Measurements from ENCODE around the gene KRTAP10-1.

KRTAP10-1 gene

DNA sequence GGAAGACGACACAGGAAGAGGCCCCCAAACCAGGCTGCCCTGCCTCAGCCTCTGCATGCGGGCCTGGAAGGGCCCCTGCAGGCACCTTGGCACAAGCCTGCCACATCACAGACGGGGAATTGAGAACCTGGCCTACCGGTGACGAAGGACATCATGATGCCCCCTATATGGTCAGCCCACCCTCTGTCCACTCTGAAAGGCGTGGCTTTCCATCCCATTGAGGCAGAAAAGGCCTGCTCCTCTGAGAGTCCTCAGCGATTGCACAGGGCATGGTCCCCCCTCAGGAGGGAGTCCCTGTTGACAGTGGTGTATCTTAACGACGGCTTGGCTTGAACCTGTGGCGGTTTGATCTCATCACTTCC is 11.4 kb downstream of the KRTAP10-1 start:
- no peak for FAIRE-seq
- DNase-seq (ENCODE audit: low spot score), result no peak

DNA sequence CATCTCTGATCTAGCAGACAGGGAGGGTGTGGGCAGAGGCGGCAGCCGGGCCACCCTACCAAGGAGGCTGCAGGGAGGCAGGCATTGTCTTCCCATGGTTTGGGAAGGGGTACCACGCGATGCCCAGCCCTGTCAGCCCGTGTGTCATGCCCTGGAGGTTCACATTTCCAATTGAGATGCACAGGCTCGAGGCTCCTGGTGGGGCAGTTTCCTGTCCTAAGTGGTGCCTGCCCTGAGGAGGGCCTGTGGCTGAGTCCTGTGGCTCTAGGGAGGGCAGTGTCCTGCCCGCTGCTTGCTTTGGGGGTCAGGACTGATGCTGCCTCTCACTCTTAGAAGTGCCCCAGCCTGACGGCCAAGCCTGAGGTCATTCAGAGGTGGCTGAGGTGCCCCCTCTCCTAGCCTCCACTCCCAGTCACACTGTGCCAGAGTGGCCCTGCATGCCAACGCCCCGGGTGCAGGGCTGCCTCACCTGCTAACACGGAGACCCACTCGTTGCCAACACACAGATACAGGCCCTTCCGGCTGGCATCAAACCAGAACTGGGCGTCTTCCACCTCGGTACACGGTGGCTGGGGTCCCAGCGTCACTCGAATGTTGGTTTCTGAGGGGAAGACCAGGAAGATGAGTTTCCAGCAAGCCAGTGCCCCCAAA is 11.9 kb downstream of the KRTAP10-1 start:
- no peak for DNase-seq (ENCODE audit: low spot score)
- no peak for FAIRE-seq

DNA sequence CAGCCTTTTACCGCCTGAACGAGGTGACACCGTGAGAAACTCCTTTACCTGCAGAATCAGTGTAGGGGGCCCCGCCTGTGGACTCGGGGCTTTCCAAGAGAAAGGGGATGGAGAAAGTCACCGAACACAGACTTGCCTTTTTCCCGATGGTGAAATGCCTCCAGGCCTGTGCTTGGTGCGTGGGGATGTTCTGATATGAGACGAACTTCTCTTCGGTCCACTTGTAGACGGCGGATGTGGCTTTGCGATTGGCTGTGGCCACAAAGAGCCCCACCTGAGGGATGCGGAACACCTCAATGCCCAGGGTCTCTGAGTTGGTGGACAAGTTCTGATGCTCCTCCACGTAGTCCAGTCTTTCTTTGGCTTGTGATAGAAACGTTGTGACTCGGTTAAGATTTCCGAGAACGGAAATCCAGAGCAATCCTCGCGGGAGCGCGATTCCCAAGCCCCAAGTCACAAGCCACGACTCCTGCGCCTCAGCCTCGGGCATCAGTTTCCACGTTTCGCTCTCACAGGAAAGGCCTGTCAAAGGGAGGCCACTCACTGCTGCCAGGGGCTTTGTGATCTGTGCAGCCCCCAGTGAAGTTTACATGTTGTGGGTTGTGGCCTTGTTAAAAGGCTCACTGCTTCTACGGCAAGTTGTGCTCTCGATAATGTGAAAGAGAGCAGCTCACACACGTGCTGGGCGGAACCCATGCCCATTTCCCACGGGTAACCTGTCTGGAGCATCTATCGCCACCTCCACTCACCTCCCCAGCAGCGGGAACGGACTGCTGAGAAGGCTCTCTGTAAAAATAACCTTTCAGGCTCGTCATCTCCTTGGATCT is 12.6 kb downstream of the KRTAP10-1 start:
- FAIRE-seq (no peak), DNase-seq (ENCODE audit: low spot score) (no peak)

DNA sequence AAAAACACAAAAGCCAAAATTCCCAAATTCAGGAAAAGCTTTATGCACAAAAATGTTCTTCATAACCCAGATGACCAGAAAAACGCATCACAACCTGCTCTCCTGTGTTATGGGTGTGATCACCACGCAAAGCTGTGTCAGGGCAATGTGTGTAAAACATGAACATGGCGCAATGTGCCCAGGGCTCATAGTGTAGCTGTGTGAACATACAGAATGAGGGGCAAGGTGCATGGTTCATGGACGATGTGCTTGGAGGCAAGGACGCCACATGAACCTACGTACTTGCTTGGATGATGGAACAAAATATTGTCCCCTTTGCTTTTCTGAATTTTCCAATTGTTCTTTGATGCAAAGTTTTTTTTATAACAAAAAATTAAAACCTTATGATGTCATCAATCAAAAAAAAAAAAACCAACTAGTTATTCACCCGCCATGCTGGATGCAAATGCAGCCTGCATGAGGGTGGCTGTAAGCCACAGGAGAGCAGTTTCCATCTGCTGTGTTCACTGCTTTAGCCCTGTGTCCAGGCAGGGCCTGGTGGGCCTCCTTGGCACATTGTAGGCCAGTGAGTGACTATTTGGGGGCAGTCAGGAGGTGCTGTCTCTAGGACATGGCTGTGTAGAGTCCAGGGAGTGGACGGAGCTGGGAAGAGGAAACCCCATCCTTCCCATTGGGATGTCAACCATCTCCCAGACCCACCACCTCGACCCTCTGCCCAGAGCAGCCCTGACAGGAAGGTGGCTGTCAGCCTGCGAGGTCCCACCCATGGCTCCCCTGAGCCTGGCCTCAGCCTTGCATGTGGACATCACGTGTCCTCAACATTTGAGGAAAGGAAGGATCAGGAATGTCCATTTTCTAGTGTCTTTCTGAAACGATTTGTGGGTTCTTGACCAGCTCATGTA is 13.6 kb downstream of the KRTAP10-1 start:
- DNase-seq (ENCODE audit: low spot score), result no peak
- no peak for FAIRE-seq

DNA sequence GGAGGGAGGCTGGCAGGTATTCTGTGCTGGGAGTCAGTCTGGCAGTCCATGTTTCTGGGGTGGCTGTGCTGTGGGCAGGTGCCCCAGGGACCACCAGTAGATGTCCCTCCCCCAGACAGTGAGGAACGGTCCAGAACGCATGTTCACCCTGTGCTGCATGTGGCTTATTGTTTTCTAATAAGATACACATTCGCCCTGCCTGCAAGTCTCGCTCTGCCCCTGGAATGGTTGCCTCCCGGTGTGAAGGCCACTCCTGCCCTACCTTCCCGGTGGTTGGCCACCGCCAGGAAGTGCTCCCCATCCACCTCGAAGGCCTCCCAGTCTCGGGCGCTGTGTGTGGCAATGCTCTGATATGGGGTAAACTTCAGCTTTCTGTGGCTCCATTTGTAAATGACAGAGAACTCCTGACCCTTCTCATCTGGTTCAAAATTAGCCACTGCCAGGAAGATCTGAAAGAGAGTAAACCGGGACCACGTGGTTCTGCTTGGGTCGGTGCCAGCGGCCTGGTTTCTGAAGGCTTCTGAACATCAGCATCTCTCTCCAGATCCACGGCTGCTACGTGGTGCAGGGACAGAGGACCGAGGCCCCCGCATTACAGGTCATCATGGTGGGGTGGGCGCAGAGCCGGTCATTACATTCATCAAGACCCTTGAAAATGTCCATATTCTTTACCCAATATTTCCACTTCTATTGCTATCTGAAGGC is 14.5 kb downstream of the KRTAP10-1 start:
- no peak for FAIRE-seq
- DNase-seq (ENCODE audit: low spot score), result no peak

DNA sequence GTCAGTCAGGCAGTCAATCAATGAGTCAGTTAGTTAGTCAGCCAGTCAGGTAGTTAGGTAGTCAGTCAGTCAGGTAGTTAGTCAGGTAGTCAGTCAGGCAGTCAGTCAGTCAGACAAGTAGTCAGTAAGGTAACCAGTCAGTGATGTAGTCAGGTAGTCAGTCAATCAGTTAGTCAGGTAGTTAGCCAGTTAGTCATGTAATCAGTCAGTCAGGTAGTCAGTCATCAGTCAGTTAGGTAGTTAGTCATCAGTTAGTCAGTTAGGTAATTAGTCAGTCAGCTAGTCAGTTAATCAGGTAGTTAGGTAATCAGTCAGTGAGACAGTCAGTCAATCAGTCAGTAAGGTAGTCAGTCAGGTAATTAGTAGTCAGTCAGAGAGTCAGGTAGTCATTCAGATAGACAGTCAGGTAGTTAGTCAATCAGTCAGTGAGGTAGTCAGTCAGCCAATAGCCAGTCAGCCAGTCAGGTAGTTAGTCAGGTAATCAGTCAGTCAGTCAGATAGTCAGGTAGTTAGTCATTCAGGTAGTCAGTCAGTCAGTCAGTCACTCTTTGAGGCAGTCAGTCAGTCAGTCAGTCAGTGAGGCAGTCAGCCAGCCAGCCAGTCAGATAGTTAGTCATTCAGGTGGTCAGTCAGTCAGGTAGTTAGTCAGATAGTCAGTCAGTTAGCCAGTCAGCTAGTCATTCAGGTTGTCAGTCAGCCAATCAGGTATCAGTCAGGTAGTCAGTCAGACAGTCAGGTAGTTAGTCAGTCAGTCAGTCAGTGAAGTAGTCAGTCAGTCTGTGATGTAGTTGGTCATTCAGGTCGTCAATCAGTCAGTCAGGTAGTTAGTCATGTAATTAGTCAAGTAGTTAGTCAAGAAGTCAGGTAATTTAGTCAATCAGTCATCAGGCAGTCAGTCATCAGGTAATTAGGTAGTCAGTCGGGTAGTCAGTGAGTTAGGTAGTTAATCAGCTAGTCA is 15.3 kb downstream of the KRTAP10-1 start:
- FAIRE-seq, result no peak
- DNase-seq (ENCODE audit: low spot score), result no peak

DNA sequence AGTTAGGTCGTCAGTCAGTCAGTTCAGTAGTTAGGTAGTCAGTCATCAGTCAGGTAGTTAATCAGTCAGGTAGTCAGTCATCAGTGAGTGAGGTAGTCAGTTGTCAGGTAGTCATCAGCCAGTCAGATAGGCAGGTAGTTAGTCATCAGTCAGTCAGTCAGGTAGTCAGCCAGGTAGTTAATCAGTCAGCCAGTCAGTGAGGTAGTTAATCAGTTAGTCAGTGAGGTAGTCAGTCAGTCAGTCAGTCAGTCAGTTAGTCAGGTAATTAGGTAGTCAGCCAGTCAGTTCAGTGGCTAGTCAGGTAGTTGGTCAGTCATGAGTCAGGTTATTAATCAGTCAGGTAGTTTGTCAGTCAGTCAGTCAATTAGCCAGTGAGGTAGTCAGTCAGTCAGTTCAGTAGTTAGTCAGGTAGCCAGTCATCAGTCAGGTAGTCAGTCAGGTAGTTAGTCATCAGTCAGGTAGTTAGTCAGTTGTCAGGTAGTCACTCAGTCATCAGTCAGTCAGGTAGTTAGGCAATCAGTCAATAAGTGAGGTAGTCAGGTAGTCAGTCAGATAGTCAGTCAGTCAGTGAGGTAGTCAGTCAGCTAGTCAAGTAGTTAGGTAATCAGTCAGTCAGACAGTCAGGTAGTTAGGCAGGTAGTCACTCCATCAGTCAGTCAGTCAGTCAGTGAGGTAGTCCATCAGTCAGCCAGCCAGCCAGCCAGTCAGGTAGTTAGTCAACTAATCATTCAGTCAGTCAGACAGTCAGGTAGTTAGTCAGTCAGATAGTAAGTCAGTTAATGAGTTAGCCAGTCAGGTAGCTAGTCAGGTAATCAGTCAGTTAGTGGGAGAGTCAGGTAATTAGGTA is 16.2 kb downstream of the KRTAP10-1 start:
- FAIRE-seq, result no peak
- DNase-seq (ENCODE audit: low spot score), result no peak

DNA sequence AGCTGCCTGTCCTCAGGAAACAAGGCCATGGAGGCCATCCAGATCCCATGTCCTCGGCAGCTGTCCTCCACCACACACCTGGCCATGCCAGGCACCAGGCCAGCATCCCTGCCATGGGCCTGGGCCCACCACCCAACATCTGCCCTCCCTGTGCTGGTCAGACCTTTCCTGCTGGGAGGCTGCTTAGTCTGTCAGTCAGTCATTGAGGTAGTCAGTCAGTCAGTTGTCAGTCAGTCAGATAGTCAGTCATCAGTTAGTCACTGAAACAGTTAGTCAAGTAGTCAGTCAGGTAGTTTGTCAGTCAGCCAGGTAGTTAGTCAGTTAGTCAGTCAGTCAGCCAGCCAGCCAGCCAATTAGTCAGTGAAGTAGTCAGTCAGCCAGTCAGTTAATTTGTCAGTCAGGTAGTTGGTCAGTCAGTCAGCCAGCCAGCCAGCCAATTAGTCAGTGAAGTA is 17.2 kb downstream of the KRTAP10-1 start:
- DNase-seq (ENCODE audit: low spot score) (no peak), FAIRE-seq (no peak)

DNA sequence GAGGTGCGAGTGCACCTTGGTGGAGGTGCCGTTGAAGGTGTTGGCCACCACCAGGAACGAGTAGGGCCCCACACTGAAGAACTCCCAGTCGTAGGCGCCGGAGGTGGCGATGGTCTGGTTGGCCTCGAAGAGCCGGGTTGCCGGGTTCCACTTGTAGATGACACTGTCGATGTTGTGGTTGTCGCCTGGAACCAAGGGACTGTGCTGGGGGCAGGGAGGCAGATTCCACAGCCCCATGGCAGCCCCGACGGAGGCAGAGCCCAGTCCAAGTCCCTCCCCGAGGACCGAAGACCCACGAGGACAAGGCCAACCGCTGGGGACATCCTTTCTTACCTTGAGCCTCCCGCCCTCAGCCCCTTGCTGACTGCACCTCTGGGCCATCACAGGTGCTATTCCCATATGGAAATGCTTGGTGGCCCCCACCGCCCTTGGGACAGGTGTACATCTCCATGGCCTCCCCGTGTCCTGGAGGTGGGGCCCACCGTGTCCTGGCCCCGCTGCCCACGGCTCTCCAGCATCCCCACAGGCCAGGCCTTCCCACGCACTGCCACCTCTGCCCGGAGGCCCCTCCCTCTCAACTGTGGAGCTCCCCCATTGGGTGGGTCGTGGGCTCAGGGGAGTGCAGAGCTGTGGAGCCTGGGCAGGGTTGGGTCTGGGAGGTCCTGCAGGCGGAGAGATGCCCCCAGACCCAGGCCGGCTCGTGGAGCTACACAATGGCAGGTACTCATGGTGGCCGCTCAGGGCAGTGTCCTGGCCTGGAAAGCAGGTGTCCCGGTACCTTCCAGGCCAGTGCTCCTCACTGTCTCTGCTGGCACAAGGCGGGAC is 17.9 kb downstream of the KRTAP10-1 start:
- DNase-seq (ENCODE audit: low spot score), result no peak
- no peak for FAIRE-seq

DNA sequence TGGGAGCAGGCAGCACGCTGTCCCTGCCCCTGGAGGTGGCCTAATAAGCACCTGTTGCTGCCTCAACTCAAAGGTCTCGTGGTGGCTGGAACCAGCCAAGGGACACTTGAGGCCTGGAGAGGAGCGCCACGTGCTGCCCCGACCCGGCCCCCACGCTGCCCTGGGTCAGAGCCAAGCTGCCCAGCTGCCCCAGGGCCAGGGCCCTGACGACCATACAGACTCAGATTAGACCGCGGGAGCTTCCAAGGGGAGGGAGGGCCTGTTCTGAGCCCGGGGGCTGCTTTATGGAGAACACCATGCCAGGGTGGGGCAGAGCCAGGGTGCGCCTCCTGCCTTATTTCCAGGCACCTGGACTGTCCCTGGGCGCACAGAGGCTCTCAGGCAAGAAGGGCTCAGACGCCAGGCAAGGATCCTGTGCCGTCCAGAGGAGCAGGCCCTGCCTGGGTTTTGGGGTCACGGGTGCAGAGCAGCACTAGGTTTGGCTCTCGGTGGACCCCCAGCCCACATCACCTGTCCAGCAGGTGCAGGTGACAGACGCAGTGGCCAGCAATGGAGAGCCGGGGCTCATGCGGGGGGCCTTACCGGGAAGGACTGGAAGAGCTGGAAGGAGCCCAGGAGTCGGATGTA is 18.6 kb downstream of the KRTAP10-1 start:
- no peak for DNase-seq (ENCODE audit: low spot score)
- no peak for FAIRE-seq

DNA sequence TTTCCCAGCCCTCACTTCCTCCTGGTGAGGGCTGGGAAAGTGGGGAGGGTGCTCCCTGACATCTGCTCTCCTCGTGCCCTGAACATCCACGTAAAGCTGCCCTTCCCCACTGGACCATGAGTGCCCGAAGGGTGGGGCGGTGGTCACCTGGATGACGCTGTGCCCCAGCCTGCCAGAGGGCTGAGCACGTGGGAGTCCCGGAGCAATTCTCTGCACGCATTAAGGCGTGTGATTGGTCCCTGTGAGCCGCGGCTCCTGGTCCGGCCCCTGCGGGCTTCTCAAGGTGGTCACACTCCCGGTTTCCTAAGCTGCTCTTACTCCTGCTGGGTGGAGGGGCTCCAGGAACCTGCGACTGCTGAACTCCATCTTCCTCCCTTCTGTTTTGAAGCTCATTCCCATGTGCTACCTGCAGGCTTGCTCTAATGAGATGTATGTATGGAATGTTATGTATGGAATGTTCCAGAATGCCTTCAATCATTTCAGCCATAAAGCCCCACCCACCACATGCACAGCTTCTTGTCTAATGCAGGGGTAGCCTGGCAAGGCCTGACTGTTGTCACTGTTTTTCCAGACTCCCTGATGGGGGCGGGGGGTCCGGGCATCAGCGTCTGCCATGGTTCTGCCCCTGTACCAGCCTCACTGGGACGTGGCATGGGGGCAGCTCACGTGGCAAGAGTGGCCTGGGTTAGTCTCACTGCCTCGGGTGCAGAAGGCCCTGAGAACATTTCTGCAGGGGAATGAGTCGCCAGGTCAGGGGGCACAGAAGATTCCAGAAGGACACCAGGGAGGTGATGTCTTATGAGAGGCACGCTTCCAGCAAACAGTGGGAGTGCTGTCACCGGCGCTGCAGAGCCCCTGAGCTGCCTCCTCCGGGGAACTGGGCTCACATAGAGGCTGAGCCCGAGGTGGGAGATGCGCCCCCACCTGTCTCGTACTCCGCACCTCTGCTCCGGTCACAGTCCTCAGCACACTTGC is 19.4 kb downstream of the KRTAP10-1 start:
- no peak for FAIRE-seq
- no peak for DNase-seq (ENCODE audit: low spot score)

DNA sequence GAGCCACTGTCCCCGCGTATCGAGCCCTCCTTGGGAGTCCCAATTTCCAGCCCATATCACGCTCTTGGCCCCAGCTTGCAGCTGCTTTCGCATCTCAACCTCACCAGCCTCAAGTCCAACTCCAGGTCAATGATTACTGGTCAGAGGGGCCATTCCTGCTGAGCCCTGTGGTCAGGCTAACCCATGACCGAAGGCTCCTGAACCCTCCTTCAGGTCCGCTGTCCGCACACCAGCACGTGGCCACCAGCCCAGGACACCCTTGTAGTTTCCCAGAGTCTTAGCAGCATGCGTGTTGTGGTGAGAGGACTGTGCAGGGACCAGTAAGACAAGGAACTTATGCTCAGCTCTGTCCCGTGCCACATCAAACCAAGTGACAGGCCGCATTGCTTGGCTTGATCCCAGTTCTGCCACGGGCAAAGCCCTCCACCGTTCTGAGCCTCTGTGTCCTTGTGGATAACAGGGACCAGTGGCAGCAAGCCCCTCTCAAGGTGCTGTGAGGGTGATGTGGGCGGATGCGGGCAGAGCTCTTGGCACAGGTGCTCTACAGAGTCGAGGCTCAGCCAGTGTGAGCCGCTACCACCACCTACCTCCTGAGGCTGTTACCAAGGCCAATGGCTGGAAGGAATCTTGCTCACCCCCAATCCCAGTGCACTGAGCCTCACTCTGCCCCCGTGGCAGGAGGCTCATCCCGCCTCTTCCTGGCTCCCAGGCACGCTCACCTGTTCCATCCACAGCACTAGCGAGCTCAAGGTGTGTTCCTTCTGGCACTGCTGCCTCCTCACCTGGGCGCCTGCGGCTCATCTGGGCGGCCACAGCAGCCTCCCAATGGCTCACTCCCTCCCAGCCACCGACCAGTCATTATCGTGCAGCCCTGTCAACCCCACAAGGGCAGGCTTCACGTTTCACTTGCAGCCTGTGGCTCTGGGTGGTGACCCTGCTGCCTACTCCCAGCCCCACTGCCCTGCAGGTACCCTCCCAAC is 20.4 kb downstream of the KRTAP10-1 start:
- no peak for FAIRE-seq

DNA sequence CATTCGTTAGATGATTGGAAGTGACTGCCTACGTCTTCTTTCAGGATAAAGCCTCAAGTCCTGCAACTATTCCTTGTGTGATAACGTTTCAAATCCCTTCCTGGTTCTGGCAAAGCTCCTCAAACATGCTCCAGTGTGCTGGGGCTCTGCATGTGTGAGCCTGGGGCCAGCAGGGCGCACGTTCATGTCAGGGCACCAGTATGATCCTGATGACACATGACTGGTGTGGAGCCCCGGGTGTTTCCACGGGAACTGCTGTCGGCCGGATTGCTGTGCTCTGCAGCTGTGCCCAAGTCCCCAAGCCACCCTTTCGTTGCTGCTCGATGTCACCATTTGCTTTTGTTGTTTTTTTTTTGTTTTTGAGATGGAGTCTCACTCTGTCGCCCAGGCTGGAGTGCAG is 21.3 kb downstream of the KRTAP10-1 start:
- FAIRE-seq, result no peak

More for the DNA sequence above, 20.4 kb downstream of the KRTAP10-1 start:
- DNase-seq (ENCODE audit: low spot score), result no peak

DNA sequence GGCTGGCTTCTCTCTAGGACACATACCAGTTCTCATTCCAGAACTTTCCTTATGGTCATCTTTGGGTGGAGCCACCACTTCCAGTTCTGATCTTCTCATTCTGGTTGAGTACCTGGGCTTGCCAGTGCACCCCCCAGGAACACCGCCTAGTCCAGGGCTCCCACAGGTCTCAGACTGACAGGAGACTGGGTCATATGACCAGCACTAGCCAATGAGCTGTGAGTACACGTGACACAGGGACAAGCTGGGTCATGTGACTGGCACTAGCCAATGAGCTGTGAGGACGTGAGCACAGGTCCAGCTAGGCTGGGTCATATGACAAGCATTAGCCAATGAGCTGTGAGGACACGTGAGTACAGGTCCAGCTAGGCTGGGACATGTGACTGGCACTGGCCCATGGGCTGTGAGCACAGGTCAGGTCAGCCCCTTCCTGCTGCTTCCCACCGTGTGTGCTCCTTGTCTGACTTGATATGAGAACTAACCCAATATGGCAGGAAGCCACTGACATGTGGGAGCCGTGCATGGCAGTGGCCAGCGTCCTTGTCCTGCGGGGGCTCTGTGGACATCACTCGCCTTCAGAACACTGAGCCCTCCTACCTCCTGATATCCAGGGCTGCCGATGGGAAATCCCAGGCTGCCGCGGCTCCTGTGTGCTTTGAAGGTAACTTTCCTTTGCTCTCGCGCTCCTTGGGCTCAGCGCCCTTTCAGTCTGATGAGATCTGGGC is 22.7 kb downstream of the KRTAP10-1 start:
- FAIRE-seq, result no peak
- no peak for DNase-seq (ENCODE audit: low spot score)

More for the DNA sequence above, 21.3 kb downstream of the KRTAP10-1 start:
- DNase-seq (ENCODE audit: low spot score), result no peak

DNA sequence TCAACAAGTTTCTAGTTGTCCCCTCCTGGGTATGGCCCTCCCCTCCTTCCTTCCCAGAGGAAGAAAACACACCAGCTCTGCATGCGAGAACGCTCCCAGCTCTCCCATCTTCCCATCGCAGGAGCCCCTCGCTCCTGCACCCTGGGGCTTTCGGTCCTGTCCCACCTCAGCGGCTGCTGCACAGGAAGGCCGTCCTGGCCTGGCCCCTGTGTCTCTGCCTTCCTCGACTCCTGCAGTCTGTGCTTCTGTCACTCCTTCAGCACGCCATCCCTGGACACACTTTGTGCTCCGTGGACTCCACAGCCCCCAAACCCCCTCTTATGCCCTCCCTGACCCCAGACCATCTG is 23.2 kb downstream of the KRTAP10-1 start:
- DNase-seq (ENCODE audit: low spot score) (no peak), FAIRE-seq (no peak)

All from RCC 7860 (cell line).